Cardiac muscle cell (in vitro differentiated cells and primary cell): Measurements from ENCODE around the gene RSRP1. TPM values are rescaled to one million over a fixed set of nuclear protein-coding genes. Genes with fewer than 3 reads are reported as not detected.
A peak's percentile ranks its signal among the peaks of the same experiment; 100 is the strongest.
"Not testable (repeated sequence)": the region's sequence is repeated elsewhere in the genome, so short reads cannot be mapped to it uniquely, and the experiment has no call there.

Experiments used
- DNase-seq, 2 donors: peaks; one replicate each; pipeline versions ENCODE4 v3.0.0 to v3.0.0-alpha.2; 2010 to 2017; ENCODE audit warnings: low read depth in 1 of 2, low spot score in 1 of 2
- H3K27ac ChIP-seq: fragments of 200-600 bp; sonication (generic); 2 replicates; pipeline ENCODE4 v1.5.1; 2016
- H3K27me3 ChIP-seq: fragments of 200-600 bp; sonication (generic); 2 replicates; pipeline ENCODE4 v1.6.0; 2016; ENCODE audit warnings: control low read depth
- H3K36me3 ChIP-seq: fragments of 200-600 bp; sonication (generic); 2 replicates; pipeline ENCODE4 v1.5.1; 2016; ENCODE audit warnings: control low read depth
- H3K4me1 ChIP-seq: fragments of 200-600 bp; sonication (generic); 2 replicates; pipeline ENCODE4 v1.8.1; 2017; ENCODE audit warnings: low read depth, mild to moderate bottlenecking, mixed run types
- H3K4me3 ChIP-seq: fragments of 200-600 bp; sonication (generic); 2 replicates; pipeline ENCODE4 v1.5.1; 2016; ENCODE audit warnings: mild to moderate bottlenecking
- H3K9me3 ChIP-seq: fragments of 200-600 bp; sonication (generic); 2 replicates; pipeline ENCODE4 v1.5.1; 2017; ENCODE audit warnings: low read depth, mild to moderate bottlenecking, control low read depth
- CTCF ChIP-seq: IDR thresholded peaks from 2 replicates; pipeline ENCODE4 v1.5.1; 2012; ENCODE audit warnings: low read depth, mild to moderate bottlenecking, low read length
- polyA plus RNA-seq: library from polyadenylated mRNA; unstranded; fragments of >200 nt; fragmentation: Nextera tagmentation; extraction: Ambion mirVana; gene quantifications from 2 replicates; pipeline ENCODE4 v1.2.1, GENCODE V29; 2016
- total RNA-seq: library from RNA; depleted of rRNA; stranded (reverse); fragments of >200 nt; gene quantifications from 2 replicates; pipeline ENCODE4 v1.2.3, GENCODE V29; 2016

The RSRP1 gene
- total and polyA plus RNA-seq, 2 experiments from 2014 or later: 223 to 231 TPM

- H3K4me3 ChIP-seq: peak overlapping the region; percentile 92
- no peaks in the 10 kb centered on the region for H3K27me3 ChIP-seq
- peak in 1 of 2 donors; percentile 51 for DNase-seq
- no peak for TF ChIP-seq CTCF
- H3K4me1 ChIP-seq: peaks cover 23% of the 10 kb centered on the region
- peaks cover 42% of the 10 kb centered on the region for H3K36me3 ChIP-seq
- H3K9me3 ChIP-seq: no peaks in the 10 kb centered on the region
- H3K27ac ChIP-seq: peak overlapping the region; percentile 94
Measured at GRCh38 chr1:25245809-25246599, 1.2 kb downstream of the RSRP1 start.

DNA sequence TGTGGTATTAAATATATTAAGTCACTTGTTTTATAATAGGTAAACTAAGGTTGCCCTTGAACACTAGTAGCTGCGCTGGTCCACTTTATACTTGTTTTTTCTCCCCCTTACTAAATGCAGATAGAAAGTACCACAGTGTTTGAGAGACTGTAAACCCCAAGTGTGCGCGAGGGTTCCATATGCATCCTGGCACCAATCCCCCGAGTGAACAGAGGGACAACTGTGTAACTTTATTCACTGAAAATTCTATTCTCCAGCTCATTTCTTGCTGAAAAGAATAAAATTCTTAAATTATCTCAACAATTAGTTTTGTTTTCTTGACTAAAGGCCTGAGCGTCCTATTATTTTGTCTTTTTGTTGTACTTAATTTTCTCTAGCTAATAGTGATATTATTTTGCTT is 1.9 kb downstream of the RSRP1 start:
- H3K27ac ChIP-seq: no peak overlapping the region
- peaks cover 28% of the 10 kb centered on the region for H3K4me1 ChIP-seq
- no peaks in the 10 kb centered on the region for H3K27me3 ChIP-seq
- H3K36me3 ChIP-seq: peaks cover 42% of the 10 kb centered on the region
- DNase-seq: no peak
- no peaks in the 10 kb centered on the region for H3K9me3 ChIP-seq
- H3K4me3 ChIP-seq: peak overlapping the region; percentile 92
- TF ChIP-seq CTCF: no peak

DNA sequence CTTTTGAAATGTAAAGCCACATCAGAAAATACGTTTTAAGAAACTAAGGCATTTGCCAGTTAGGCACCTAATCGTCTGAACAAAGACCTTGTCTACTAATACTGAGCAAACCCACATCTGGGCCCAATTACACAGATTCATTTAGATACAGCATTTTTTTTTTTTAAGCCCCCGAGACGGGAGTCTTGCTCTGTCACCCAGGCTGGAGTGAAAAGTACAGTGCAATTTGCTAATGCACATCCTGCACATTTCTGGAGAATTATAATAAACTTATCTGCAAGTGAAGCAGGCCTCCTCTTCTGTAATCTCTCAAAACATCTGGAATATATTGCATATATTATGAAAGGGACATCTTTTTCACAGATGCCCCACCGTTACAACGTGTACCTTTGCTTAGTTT is 3.3 kb downstream of the RSRP1 start:
- peaks cover 42% of the 10 kb centered on the region for H3K36me3 ChIP-seq
- TF ChIP-seq CTCF: no peak
- no peak overlapping the region for H3K27ac ChIP-seq

DNA sequence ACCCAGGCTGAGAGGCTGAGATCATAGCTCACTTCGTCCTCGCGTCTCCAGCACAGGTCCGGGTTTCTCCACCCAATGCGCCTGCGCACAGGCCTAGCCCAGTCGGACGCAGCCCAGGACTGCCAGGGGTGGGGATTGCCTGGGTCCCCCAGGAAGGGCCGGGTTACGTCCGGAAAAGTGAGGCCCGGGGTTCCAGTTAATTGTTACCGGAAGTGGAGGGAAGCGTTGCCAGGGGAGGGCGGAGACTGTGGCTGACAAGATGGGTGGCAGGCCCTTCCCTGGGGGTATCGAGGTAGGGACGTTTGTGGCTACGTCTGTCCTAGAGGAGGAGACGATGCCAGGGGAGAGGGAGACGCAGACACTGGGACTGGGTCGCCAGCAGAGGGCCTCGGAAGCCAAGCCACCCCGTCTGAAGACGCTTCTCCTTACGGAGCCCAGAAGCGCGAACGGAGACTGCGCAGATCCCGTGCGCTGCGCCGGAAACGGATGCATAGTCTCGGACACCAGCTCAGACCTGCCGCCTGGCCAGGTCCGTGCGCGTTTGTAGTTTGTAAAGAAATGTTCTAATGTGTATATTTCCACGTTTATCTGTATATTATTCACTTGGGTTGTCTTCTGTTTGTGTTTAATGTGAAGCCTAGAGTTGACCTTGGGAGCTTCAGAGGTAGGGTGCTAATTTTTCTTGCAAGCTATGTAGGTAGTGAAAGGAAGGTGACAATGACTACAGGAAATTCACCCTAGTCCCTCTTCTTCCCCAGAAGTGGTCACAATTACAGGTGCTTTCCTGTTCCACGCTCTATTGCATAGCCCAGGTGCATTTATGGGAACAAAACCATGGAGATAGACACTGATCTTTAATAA is 7.3 kb downstream of the RSRP1 start:
- Histone ChIP-seq H3K4me3 (peak overlapping the region; percentile 44), H3K27me3 (no peaks in the 10 kb centered on the region), H3K36me3 (peaks cover 37% of the 10 kb centered on the region), H3K27ac (peak overlapping the region; percentile 79), H3K4me1 (peaks cover 8% of the 10 kb centered on the region), H3K9me3 (no peaks in the 10 kb centered on the region)
- DNase-seq: peak; percentile 91 to 94
- TF ChIP-seq CTCF: peak; percentile 56

More for the DNA sequence above, 3.3 kb downstream of the RSRP1 start:
- no peak for DNase-seq
- H3K4me3 ChIP-seq: no peak overlapping the region
- H3K27me3 ChIP-seq: no peaks in the 10 kb centered on the region
- H3K9me3 ChIP-seq: no peaks in the 10 kb centered on the region
- H3K4me1 ChIP-seq: peaks cover 23% of the 10 kb centered on the region

GRCh38 chr1:25238046-25238445 is 9.2 kb downstream of the RSRP1 start:
- no peak overlapping the region for H3K4me3 ChIP-seq
- peak overlapping the region; percentile 41 for H3K27ac ChIP-seq
- peaks cover 18% of the 10 kb centered on the region for H3K36me3 ChIP-seq
- TF ChIP-seq CTCF: no peak
- DNase-seq: no peak
- peaks cover 8% of the 10 kb centered on the region for H3K4me1 ChIP-seq
- no peaks in the 10 kb centered on the region for H3K27me3 ChIP-seq
- H3K9me3 ChIP-seq: no peaks in the 10 kb centered on the region

DNA sequence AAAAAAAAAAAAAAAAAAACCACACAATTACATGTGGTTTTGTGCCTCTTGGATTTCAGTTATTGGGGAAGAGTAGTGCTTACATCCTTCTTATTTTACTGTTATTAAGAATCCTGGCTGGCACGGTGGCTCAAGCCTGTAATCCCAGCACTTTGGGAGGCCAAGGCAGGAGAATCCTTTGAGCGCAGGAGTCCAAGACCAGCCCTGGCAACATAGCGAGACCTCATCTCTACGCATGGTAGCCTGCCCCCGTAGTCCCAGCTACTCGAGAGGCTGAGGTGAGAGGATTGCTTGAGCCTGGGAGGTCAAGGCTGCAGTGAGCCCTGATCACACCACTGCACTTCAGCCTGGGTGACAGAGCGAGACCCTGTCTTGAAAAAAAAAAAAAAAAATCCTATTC is 11.0 kb downstream of the RSRP1 start:
- H3K4me3 ChIP-seq: not testable (repeated sequence)

GRCh38 chr1:25235411-25235810 is 11.8 kb downstream of the RSRP1 start:
- DNase-seq, H3K27me3 ChIP-seq, H3K36me3 ChIP-seq, H3K4me3 ChIP-seq, H3K27ac ChIP-seq, H3K9me3 ChIP-seq, H3K4me1 ChIP-seq: not testable (repeated sequence)

More for the DNA sequence above, 11.0 kb downstream of the RSRP1 start:
- H3K27me3 ChIP-seq, DNase-seq, H3K9me3 ChIP-seq, H3K27ac ChIP-seq, H3K36me3 ChIP-seq: not testable (repeated sequence)
- peaks cover 13% of the 10 kb centered on the region for H3K4me1 ChIP-seq
